ENCODE data around the gene GMCL2.

The GMCL2 gene

GRCh38 chr5:178192787-178193186 lies 5.6 kb upstream of the GMCL2 start:
- peaks cover 15 to 21% (median 17%) of the 10 kb centered on the region in 10 experiments for H3K4me1 ChIP-seq
- no peaks in the 10 kb centered on the region for H3K27me3 ChIP-seq
- H3K4me3 ChIP-seq: no peak overlapping the region
- no peaks in the 10 kb centered on the region for H3K9me3 ChIP-seq (replicated peaks in 1 of 11)
- no peaks in the 10 kb centered on the region for H3K36me3 ChIP-seq
- no peaks in the 10 kb centered on the region for H4K20me1 ChIP-seq
- no peak for TF ChIP-seq Cebpa-rat (IDR thresholded peaks at IDR 0.05)
- H3K27ac ChIP-seq: no peak overlapping the region
- no peak overlapping the region for H3K9ac ChIP-seq
- peak overlapping the region in 1 of 11 experiments; percentile 87; a peak in 3 of 22 replicates for H3K4me2 ChIP-seq

GRCh38 chr5:178192244-178192643 lies 5.1 kb upstream of the GMCL2 start:
- no peak overlapping the region for H3K4me3 ChIP-seq

GRCh38 chr5:178191661-178192060 lies 4.5 kb upstream of the GMCL2 start:
- H3K9me3 ChIP-seq (replicated peaks in 1 of 11): no peaks in the 10 kb centered on the region

More at GRCh38 chr5:178192244-178192643, 5.1 kb upstream of the GMCL2 start:
- Histone ChIP-seq H4K20me1 (no peaks in the 10 kb centered on the region), H3K27me3 (no peaks in the 10 kb centered on the region), H3K4me1 (peaks cover 15 to 21% (median 17%) of the 10 kb centered on the region in 10 experiments), H3K9me3 (replicated peaks in 1 of 11) (no peaks in the 10 kb centered on the region), H3K9ac (no peak overlapping the region), H3K27ac (no peak overlapping the region), H3K4me2 (no peak overlapping the region), H3K36me3 (no peaks in the 10 kb centered on the region)
- TF ChIP-seq Cebpa-rat (IDR thresholded peaks at IDR 0.05): no peak

GRCh38 chr5:178189433-178189832 lies 2.3 kb upstream of the GMCL2 start:
- no peaks in the 10 kb centered on the region for H4K20me1 ChIP-seq
- no peaks in the 10 kb centered on the region for H3K36me3 ChIP-seq
- no peak overlapping the region for H3K4me2 ChIP-seq
- H3K4me1 ChIP-seq: peaks cover 12 to 23% (median 14%) of the 10 kb centered on the region in 10 experiments
- H3K9ac ChIP-seq: no peak overlapping the region
- H3K9me3 ChIP-seq (replicated peaks in 1 of 11): no peaks in the 10 kb centered on the region
- H3K4me3 ChIP-seq: no peak overlapping the region
- no peak overlapping the region for H3K27ac ChIP-seq
- no peaks in the 10 kb centered on the region for H3K27me3 ChIP-seq
- no peak for TF ChIP-seq Cebpa-rat (IDR thresholded peaks at IDR 0.05)

More at GRCh38 chr5:178191661-178192060, 4.5 kb upstream of the GMCL2 start:
- Histone ChIP-seq H3K36me3 (no peaks in the 10 kb centered on the region), H3K27me3 (no peaks in the 10 kb centered on the region), H3K4me3 (no peak overlapping the region), H3K9ac (no peak overlapping the region), H3K4me1 (peaks cover 15 to 21% (median 17%) of the 10 kb centered on the region in 10 experiments), H3K27ac (no peak overlapping the region), H4K20me1 (no peaks in the 10 kb centered on the region), H3K4me2 (no peak overlapping the region)
- TF ChIP-seq Cebpa-rat (IDR thresholded peaks at IDR 0.05): no peak

- no peaks in the 10 kb centered on the region for H3K9me3 ChIP-seq (replicated peaks in 1 of 11)
- H3K36me3 ChIP-seq: no peaks in the 10 kb centered on the region
- no peak overlapping the region for H3K9ac ChIP-seq
- H3K4me2 ChIP-seq: no peak overlapping the region
- H3K4me1 ChIP-seq: peaks cover 7 to 20% (median 12%) of the 10 kb centered on the region in 10 experiments; a peak in 19 of 20 replicates
- H3K27me3 ChIP-seq: no peaks in the 10 kb centered on the region
- no peak overlapping the region for H3K4me3 ChIP-seq
- no peaks in the 10 kb centered on the region for H4K20me1 ChIP-seq
- no peak for TF ChIP-seq Cebpa-rat (IDR thresholded peaks at IDR 0.05)
- no peak overlapping the region for H3K27ac ChIP-seq
Measured at GRCh38 chr5:178186427-178186826, 744 bp downstream of the GMCL2 start.

- 0 out of 22 replicates have a peak, but pooled peaks cover 0 to 4% (median 0%) of the 10 kb centered on the region in 11 experiments for H3K9me3 ChIP-seq (replicated peaks in 1 of 11)
Measured at GRCh38 chr5:178182158-178182876, 4.9 kb downstream of the GMCL2 start.

GRCh38 chr5:178180141-178180863 lies 6.9 kb downstream of the GMCL2 start:
- H3K9me3 ChIP-seq (replicated peaks in 1 of 11): 0 out of 22 replicates have a peak, but pooled peaks cover 0 to 4% (median 0%) of the 10 kb centered on the region in 11 experiments
- H3K27ac ChIP-seq: no peak overlapping the region
- no peaks in the 10 kb centered on the region for H3K36me3 ChIP-seq
- no peaks in the 10 kb centered on the region for H4K20me1 ChIP-seq
- peaks cover 7 to 15% (median 12%) of the 10 kb centered on the region in 10 experiments; a peak in 19 of 20 replicates for H3K4me1 ChIP-seq
- H3K4me3 ChIP-seq: no peak overlapping the region
- no peaks in the 10 kb centered on the region for H3K27me3 ChIP-seq
- no peak overlapping the region for H3K4me2 ChIP-seq
- TF ChIP-seq Cebpa-rat (IDR thresholded peaks at IDR 0.05): no peak
- no peak overlapping the region for H3K9ac ChIP-seq

More at GRCh38 chr5:178182158-178182876, 4.9 kb downstream of the GMCL2 start:
- H3K36me3 ChIP-seq: no peaks in the 10 kb centered on the region
- no peaks in the 10 kb centered on the region for H4K20me1 ChIP-seq
- H3K4me3 ChIP-seq: no peak overlapping the region
- peaks cover 7 to 21% (median 12%) of the 10 kb centered on the region in 10 experiments; a peak in 19 of 20 replicates for H3K4me1 ChIP-seq
- no peaks in the 10 kb centered on the region for H3K27me3 ChIP-seq
- H3K4me2 ChIP-seq: peak overlapping the region; percentile 20 to 70 (median 55)
- no peak overlapping the region for H3K9ac ChIP-seq
- H3K27ac ChIP-seq: peak overlapping the region in 7 of 11 experiments; percentile 3 to 46 (median 22); a peak in 7 of 22 replicates
- TF ChIP-seq Cebpa-rat (IDR thresholded peaks at IDR 0.05): no peak

- Histone ChIP-seq H4K20me1 (no peaks in the 10 kb centered on the region), H3K4me3 (no peak overlapping the region), H3K4me2 (no peak overlapping the region), H3K27me3 (no peaks in the 10 kb centered on the region), H3K9me3 (replicated peaks in 1 of 11) (0 out of 22 replicates have a peak, but pooled peaks cover 0 to 4% (median 0%) of the 10 kb centered on the region in 11 experiments), H3K9ac (no peak overlapping the region), H3K27ac (no peak overlapping the region), H3K36me3 (no peaks in the 10 kb centered on the region), H3K4me1 (peaks cover 7 to 13% (median 10%) of the 10 kb centered on the region in 10 experiments; a peak in 19 of 20 replicates)
- no peak for TF ChIP-seq Cebpa-rat (IDR thresholded peaks at IDR 0.05)
Measured at GRCh38 chr5:178177569-178177968, 9.6 kb downstream of the GMCL2 start.

GRCh38 chr5:178176791-178177190 lies 10.4 kb downstream of the GMCL2 start:
- Histone ChIP-seq H4K20me1 (no peaks in the 10 kb centered on the region), H3K36me3 (no peaks in the 10 kb centered on the region), H3K9ac (no peak overlapping the region), H3K4me1 (peaks cover 0 to 5% (median 3%) of the 10 kb centered on the region in 10 experiments; a peak in 18 of 20 replicates), H3K4me2 (no peak overlapping the region), H3K4me3 (no peak overlapping the region), H3K9me3 (replicated peaks in 1 of 11) (0 out of 22 replicates have a peak, but pooled peaks cover 0 to 4% (median 0%) of the 10 kb centered on the region in 11 experiments), H3K27me3 (no peaks in the 10 kb centered on the region), H3K27ac (no peak overlapping the region)
- TF ChIP-seq Cebpa-rat (IDR thresholded peaks at IDR 0.05): no peak

Data from BLaER1 treated with 17β-estradiol and CSF1 and Interleukin-3, amounts not matched to agents 10 nM and 100 nM (cell line).